Thyroid gland (tissue), 4 donors: Measurements from ENCODE around the gene ZNF208.

Experiments
- POLR2A ChIP-seq, 2 donors: fragments of 450-650 bp; IDR thresholded peaks; one replicate each; pipeline ENCODE4 v1.6.1; 2017; ENCODE audit warnings: antibody characterized with exemption in 2 of 2, mild to moderate bottlenecking in 2 of 2, moderate library complexity in 1 of 2
- TF ChIP-seq, protein P1 (sequence below), 6 experiments: fragments of 200-600 bp in 3 of 6; fragments of 450-650 bp in 3 of 6; sonication (generic) in 3 of 6; IDR thresholded peaks; one replicate each; pipeline ENCODE4 v1.5.1; 2016 to 2019; ENCODE audit warnings: antibody characterized with exemption in 6 of 6, mild to moderate bottlenecking in 2 of 6, inconsistent platforms in 1 of 6, moderate library complexity in 1 of 6

DNA sequence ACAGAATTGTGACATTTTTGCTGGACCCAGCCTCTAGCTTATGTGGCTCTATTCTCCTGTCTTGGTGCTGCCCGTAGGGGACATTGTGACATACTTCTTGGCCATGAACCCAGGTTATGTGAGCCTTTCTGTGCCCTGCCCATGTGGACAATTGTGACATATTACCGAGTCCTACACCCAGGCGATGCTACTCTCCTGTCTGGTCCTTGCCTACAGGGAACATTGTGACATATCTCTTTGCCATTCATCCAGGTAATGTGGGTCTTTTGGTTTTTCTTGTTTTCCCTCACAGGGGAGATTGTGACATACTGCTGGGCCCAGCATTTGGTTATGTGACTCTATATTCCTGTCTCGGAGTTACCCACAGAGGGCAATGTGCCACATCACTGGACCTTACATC lies 103.2 kb downstream of the ZNF208 start:
- TF ChIP-seq POLR2A (IDR thresholded peaks at IDR 0.05): no peak
- TF ChIP-seq, protein P1, sequence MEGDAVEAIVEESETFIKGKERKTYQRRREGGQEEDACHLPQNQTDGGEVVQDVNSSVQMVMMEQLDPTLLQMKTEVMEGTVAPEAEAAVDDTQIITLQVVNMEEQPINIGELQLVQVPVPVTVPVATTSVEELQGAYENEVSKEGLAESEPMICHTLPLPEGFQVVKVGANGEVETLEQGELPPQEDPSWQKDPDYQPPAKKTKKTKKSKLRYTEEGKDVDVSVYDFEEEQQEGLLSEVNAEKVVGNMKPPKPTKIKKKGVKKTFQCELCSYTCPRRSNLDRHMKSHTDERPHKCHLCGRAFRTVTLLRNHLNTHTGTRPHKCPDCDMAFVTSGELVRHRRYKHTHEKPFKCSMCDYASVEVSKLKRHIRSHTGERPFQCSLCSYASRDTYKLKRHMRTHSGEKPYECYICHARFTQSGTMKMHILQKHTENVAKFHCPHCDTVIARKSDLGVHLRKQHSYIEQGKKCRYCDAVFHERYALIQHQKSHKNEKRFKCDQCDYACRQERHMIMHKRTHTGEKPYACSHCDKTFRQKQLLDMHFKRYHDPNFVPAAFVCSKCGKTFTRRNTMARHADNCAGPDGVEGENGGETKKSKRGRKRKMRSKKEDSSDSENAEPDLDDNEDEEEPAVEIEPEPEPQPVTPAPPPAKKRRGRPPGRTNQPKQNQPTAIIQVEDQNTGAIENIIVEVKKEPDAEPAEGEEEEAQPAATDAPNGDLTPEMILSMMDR (IDR thresholded peaks at IDR 0.05): no peak
